ENCODE data around the gene TGM2. TPM values are rescaled to one million over a fixed set of nuclear protein-coding genes. Genes with fewer than 3 reads are reported as not detected.

Gene TGM2
- 100 to 1,000 TPM; 170 to 385 (median 212) TPM for total RNA-seq

DNA sequence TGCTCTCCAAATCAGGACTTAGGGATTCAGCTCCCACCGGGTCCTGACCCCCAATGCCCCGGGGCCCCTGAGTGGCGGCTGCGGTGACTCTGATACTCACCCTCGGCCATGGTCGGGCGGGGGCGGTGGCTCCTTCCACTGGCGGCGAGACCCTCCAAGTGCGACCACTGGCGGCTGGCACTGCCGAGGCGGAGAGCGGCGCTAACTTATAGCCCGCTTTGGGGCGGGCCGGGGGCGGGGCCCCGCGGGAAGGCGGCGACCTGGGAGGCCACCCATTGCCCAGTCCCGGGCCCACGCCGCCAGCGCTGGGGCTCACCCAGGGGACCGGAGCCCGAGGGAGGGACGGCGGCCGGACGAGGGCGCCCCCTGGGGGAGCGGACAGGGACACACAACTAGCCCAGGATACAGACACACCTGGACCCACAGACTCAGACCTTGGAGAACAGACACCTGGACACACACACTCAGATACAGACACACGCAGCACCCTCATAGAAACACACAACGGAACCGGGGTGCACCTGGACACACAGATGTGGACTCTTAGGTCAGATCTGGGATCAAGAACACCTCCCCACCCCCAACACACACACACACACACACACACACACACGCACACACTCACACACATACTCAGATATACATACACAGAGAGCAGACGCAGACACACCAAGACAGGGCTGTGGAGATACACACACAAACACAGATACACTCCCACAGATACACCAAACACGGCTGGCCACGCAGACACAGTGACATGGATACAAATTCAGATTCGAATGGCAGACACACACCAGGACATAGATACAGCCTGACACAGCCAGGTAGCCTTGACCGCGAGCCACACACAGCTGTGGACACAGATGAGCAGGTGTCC lies at the start of gene TGM2:
Gene TGM2, minus strand, starts transcription at position 182 of the 877 bp plus-strand sequence. Its CDS starts 72 bp downstream, at position 110.
- peak; percentile 49 for TF ChIP-seq POLR2A (IDR thresholded peaks at IDR 0.05; ENCODE audit: low read depth)
- TF ChIP-seq, protein P1, sequence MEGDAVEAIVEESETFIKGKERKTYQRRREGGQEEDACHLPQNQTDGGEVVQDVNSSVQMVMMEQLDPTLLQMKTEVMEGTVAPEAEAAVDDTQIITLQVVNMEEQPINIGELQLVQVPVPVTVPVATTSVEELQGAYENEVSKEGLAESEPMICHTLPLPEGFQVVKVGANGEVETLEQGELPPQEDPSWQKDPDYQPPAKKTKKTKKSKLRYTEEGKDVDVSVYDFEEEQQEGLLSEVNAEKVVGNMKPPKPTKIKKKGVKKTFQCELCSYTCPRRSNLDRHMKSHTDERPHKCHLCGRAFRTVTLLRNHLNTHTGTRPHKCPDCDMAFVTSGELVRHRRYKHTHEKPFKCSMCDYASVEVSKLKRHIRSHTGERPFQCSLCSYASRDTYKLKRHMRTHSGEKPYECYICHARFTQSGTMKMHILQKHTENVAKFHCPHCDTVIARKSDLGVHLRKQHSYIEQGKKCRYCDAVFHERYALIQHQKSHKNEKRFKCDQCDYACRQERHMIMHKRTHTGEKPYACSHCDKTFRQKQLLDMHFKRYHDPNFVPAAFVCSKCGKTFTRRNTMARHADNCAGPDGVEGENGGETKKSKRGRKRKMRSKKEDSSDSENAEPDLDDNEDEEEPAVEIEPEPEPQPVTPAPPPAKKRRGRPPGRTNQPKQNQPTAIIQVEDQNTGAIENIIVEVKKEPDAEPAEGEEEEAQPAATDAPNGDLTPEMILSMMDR (IDR thresholded peaks at IDR 0.05), result peak; percentile 89 to 95 (median 90)
- peak; percentile 65 to 81 for TF ChIP-seq POLR2AphosphoS5 (IDR thresholded peaks at IDR 0.05)
- no peak for TF ChIP-seq EP300 (IDR thresholded peaks at IDR 0.05)
- Histone ChIP-seq H3K4me3 (peak within 1 kb of the TSS; percentile 60 to 66 (median 66)), H3K9me3 (no peaks in the 10 kb centered on the region), H3K4me1 (peaks cover 59 to 91% (median 82%) of the 10 kb centered on the region in 4 donors), H3K27ac (replicated peaks in 1 of 4) (peak within 1 kb of the TSS; percentile 80 to 93 (median 87)), H3K36me3 (peaks cover 0 to 15% (median 12%) of the 10 kb centered on the region in 4 donors), H3K27me3 (no peaks in the 10 kb centered on the region)
- DNase-seq (ENCODE audit: extremely low spot score), result no peak
- intact Hi-C loops (cut with DNase I), result loop anchor here (1.0 to 5.0 kb wide), 3 partner anchors 57 to 108 kb away; no protein-coding TSS in a partner anchor
- WGBS, result 32% methylated on average over 15 of the region's 46 CpGs

DNA sequence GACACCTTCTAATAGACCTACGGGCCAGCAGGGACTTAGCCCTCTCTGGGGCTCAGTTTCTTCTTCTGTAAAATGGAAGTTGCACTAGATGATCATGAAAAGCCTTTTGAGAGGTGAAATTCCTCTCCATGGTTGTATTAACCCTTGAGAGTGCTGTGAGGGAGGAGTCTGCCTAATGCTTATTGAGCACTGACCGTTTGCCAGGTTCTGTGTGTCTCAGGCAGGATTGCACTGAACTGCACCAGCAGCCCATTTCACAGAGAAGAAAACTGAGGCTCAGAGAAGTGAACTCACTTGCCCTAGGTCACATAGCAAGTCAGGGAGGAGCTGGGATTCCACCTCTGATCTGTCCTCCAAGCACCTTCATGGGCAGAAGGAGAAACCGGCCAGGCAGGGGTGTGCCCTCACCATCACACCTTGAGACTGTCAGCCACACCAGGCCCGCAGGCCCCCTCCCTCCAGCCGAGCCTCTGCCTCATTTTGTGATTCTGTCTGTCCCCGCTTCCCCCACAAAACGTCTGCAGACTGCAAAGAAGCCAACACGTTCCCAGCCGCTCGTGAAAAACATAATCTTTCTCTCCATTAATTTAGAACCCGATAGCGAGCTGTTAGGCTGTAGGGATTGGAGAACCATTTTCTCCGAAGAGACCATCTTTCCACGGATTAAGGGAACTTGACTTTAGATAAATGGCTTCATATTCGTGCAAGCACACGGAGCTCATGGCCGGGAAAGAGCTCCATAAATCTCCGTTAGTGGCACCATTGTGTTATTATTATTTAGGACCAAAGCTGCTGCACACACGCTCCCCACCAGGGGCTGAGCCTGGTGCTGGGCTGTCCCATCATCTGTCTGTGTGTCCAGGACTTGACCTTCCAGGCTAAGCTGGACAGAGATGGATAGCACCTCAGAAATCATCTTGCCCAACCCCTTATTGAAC lies 49.5 kb upstream of the TGM2 start:
- DNase-seq (ENCODE audit: extremely low spot score), result no peak
- peaks cover 0 to 20% (median 2%) of the 10 kb centered on the region in 4 donors for H3K36me3 ChIP-seq
- H3K4me3 ChIP-seq, result no peak overlapping the region
- no peaks in the 10 kb centered on the region for H3K27me3 ChIP-seq
- H3K4me1 ChIP-seq, result peaks cover 0 to 9% (median 6%) of the 10 kb centered on the region in 4 donors
- no peaks in the 10 kb centered on the region for H3K9me3 ChIP-seq
- 73% methylated on average over 19 of the region's 19 CpGs for WGBS
- intact Hi-C loops (cut with DNase I), result no loop called here
- H3K27ac ChIP-seq (replicated peaks in 1 of 4), result no peak overlapping the region
- TF ChIP-seq POLR2AphosphoS5 (IDR thresholded peaks at IDR 0.05), result no peak
- TF ChIP-seq EP300 (IDR thresholded peaks at IDR 0.05), result no peak
- TF ChIP-seq POLR2A (IDR thresholded peaks at IDR 0.05; ENCODE audit: low read depth), result no peak

DNA sequence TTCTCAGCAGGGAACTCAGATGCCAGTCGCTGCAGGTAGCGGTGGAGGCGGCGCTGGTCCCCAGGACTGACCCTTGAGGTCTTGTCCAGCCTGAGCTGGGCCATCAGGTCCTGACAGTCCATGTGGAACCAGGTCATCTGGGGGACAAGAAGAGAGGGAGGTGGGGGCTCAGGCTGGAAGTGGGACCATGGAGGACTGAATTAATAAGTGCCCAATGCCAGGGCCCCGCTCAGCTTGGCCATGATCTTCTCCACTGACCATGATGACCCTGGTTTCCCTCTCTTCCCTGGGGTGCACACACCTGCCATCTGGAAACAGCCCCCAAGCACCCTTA lies 48.5 kb upstream of the TGM2 start:
- peaks cover 0 to 11% (median 0%) of the 10 kb centered on the region in 4 donors for H3K36me3 ChIP-seq
- 97% methylated on average over 5 of the region's 5 CpGs for WGBS

DNA sequence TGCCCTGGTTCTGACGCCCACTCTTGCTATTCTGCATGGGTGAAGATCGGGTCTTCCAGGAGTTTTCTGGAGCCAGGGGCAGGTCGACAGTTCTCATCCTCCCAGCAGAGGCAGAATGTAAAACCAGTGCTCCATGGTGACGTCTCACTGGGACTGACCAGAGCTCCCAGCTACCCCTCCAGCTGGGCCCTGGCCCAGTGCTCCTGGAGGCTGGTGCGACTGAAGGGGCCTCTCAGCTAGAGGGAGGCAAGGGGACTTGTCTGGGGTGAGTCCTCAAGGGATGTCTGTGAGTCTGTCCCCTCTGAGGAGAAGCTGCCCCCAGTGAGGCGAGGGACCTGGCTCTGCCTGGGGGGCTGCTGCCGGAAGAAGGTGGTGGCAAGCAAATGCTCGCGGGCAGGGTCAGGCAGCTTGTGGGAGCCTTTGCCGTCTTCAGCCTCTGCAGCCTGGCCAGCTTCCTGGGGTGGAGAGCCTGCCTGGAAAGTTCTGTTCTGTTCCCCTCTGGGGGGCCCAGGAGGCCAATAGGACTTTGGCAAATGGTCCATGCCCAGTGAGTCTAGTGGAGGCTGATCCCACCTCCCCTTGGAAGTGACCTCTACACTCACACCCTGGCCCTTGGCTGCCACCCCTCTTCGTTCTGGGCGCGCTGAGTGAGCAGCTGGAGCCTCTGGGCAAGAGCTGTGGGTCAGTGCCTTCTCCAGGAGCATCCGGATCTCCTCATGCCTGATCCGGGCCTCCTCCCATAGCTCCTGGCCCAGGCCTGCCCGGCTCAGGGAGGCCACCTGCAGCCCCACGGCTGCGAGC lies 47.9 kb upstream of the TGM2 start:
- no peak overlapping the region for H3K4me3 ChIP-seq
- peaks cover 0 to 8% (median 6%) of the 10 kb centered on the region in 4 donors for H3K4me1 ChIP-seq
- peaks cover 0 to 8% (median 0%) of the 10 kb centered on the region in 4 donors for H3K36me3 ChIP-seq
- intact Hi-C loops (cut with DNase I), result no loop called here
- DNase-seq (ENCODE audit: extremely low spot score), result no peak
- H3K9me3 ChIP-seq, result no peaks in the 10 kb centered on the region
- TF ChIP-seq EP300 (IDR thresholded peaks at IDR 0.05) (no peak), POLR2AphosphoS5 (IDR thresholded peaks at IDR 0.05) (no peak), POLR2A (IDR thresholded peaks at IDR 0.05; ENCODE audit: low read depth) (no peak)
- TF ChIP-seq, protein P1 (IDR thresholded peaks at IDR 0.05), result no peak
- WGBS, result 77% methylated on average over 11 of the region's 18 CpGs
- peak overlapping the region in 1 of 4 donors; percentile 4 for H3K27ac ChIP-seq (replicated peaks in 1 of 4)
- no peaks in the 10 kb centered on the region for H3K27me3 ChIP-seq

More for the DNA sequence above, 48.5 kb upstream of the TGM2 start:
- H3K27ac ChIP-seq (replicated peaks in 1 of 4), result no peak overlapping the region
- no peak overlapping the region for H3K4me3 ChIP-seq
- DNase-seq (ENCODE audit: extremely low spot score), result no peak
- intact Hi-C loops (cut with DNase I), result no loop called here
- H3K9me3 ChIP-seq, result no peaks in the 10 kb centered on the region
- TF ChIP-seq EP300 (IDR thresholded peaks at IDR 0.05) (no peak), POLR2A (IDR thresholded peaks at IDR 0.05; ENCODE audit: low read depth) (no peak), POLR2AphosphoS5 (IDR thresholded peaks at IDR 0.05) (no peak)
- TF ChIP-seq, protein P1 (IDR thresholded peaks at IDR 0.05), result no peak
- H3K4me1 ChIP-seq, result peaks cover 0 to 9% (median 6%) of the 10 kb centered on the region in 4 donors
- no peaks in the 10 kb centered on the region for H3K27me3 ChIP-seq

All from esophagus muscularis mucosa (tissue), 4 donors.